ENCODE results near the gene IL1RAPL1.

Gene IL1RAPL1

GRCh38 chrX:29466456-29466855, 879.2 kb downstream of the IL1RAPL1 start:
- DNase-seq: no peak

- no peak for DNase-seq
Observed at GRCh38 chrX:29468911-29469494, 881.8 kb downstream of the IL1RAPL1 start.

DNA sequence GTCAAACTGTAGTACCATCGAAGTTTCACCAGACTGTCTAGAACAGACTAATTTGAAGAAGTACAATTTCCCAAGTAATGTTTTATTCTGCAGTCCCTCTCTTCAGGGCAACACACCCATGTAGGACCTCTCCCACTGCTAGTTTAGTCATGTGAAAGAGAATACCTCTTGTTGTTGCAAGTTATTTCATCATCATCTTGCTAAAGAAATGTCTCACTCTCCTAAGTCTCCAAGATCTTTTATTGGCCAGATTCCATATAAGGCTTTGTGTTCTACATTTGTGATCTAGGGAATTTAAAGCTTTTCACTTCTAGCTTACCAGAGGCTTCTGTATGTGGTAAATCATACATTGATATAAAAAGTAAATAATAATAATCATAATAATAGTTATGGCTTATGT, 882.8 kb downstream of the IL1RAPL1 start:
- DNase-seq: no peak

GRCh38 chrX:29471829-29472228, 884.6 kb downstream of the IL1RAPL1 start:
- DNase-seq: no peak

- no peak for DNase-seq
Observed at GRCh38 chrX:29477878-29478277, 890.6 kb downstream of the IL1RAPL1 start.

GRCh38 chrX:29478336-29479069, 891.3 kb downstream of the IL1RAPL1 start:
- peak; percentile 0 for DNase-seq

DNA sequence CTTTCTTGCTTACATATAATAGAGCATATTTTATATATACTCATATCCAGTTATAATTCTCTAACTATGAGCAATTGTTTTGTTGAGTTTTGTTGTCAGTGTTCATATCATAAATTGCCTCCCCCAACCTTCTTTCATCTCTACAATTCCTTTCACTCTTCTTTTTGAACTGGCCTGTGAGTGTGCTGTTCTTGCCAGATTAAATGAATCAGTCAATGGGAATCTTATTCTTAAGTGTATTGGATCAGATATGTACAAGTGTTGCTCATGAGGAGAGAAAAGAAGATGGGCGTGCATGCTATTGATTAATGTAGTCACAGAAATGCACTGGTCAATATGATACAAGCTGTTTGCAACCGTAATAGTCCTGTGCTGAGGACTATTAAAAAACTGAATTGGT, 900.0 kb downstream of the IL1RAPL1 start:
- DNase-seq: no peak

GRCh38 chrX:29487714-29488113, 900.5 kb downstream of the IL1RAPL1 start:
- no peak for DNase-seq

DNA sequence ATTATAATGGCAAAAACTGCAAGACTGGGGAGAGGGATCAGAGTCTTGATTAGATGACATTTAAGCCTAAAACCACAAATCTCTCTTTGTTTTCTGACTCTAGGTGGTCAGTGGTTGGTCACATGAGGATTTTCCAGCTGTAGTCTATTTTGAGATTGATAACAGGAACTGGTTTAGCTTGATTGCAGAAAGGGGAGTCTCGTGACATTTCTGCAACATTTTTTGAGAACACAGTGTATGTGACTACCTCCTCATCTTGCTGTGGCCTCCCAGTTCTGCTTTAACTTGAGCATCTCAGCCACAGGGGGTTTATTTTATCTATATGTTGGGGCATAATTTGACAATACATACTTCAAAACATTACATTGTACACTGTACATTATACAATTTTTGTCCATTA, 901.7 kb downstream of the IL1RAPL1 start:
- DNase-seq: no peak

DNA sequence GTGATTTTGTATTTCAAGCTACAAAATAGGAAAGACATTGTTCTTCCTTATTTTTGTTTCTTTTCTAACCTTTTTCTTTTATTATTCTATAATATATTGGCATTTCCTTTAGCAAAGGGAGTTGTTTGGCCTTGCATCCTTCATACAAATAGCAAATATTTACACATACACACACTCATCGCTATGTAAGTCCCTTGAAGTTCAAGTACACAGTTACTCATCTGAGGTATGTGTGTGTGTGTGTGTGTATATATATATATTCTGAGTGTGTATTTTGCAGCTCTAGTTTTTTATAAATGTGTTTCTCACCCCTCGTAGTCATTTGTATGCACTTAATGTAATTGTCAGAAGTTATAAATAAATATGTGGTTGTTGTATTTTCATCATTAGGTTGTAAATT, 903.4 kb downstream of the IL1RAPL1 start:
- no peak for DNase-seq

DNA sequence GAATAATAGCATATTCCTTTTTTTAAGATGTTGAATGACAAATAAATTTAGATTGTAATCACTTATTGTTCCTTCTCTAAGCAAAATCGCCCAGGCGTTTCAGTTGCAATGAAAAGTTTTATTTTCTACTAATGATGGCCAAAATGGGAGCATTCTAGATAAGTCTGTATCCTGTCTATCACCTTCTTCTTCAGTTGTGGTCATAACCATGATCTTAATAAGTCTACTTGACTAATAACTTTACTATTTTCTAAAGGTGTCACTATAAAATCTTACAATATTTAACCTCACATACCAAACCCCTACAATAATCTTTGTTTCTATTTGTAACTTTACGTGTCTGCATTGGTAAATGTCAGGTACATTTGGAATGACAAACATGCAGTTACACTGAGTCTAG, 904.4 kb downstream of the IL1RAPL1 start:
- DNase-seq: no peak

DNA sequence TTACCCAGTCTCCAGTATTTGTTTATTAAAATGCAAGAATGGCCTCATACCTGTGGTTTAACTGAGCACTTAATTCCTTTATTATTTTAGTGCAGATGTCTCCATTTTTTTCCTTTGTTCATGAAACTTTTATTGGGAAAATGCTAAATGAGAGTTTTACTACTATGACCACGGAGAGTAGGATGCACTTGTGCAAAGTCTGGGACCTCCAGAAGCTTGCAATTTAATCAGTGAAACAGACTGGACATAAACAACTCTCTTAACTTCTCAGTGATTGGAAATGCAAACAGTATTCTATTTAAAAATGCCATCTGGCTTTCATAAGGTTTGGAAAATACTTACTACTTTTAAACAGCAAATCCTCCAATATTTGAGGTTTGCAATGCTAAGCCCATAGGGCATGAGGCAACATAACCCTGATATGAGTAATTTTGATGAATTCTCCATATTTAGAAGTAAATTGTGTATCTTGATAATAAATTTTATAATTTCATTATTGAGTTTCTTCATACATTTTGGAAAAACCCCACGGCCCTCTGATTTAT, 909.5 kb downstream of the IL1RAPL1 start:
- DNase-seq: no peak

DNA sequence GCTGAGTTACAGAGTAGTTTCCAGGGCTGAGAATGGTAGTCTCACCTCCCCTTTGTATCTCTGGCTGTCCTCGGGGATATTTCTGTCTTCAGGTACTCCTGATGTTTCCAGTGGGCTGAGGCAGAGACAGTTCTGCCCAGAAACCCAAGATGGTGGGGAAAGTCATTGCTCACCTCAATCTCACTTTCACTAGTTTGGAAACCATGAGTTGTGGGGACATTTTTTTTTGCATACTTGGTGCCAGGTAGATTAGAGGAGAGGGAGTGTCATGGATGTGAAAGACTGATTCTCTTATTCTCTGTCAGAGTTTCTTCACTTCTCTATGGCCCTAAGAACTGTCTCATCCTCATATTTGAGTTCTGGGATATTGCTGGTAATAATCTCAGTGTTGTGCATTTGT, 919.5 kb downstream of the IL1RAPL1 start:
- no peak for DNase-seq

GRCh38 chrX:29518100-29518499, 930.9 kb downstream of the IL1RAPL1 start:
- no peak for DNase-seq

DNA sequence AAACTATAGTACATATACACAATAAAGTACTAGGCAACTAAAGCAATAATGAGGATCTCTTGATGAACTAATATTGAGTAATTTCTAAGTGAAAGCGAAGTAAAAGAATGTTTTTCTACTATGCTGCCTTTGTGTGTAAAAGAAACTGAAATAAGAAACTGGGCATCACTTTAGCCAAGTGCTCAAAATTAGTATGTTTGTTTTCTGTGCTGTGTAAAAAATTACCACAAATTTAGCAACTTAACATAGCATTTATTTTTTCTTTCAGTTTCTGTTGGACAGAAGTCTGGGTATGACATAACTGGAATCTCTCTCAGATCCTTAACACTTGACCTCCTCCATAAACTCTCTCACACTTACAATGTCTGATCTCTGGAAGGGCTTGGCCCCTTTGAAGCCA, 941.0 kb downstream of the IL1RAPL1 start:
- no peak for DNase-seq

DNA sequence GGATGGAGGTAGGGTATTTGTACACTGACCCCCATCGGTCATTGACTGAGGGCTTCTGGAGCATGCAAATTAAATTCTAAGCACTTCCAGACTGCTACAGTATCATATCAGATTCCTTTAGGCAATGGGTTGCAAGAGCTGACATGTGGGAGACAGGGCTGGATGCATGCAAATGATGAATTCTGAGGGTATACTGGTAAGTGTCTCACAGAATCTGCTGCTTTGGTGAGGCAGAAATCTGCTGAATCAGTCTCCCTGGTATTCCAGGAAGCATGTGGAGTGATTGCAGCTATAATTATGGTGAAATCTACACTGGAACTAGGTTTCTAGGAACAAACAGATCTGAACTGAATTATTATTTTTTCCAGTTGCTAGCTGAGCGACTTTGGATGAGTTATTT, 943.3 kb downstream of the IL1RAPL1 start:
- no peak for DNase-seq

DNA sequence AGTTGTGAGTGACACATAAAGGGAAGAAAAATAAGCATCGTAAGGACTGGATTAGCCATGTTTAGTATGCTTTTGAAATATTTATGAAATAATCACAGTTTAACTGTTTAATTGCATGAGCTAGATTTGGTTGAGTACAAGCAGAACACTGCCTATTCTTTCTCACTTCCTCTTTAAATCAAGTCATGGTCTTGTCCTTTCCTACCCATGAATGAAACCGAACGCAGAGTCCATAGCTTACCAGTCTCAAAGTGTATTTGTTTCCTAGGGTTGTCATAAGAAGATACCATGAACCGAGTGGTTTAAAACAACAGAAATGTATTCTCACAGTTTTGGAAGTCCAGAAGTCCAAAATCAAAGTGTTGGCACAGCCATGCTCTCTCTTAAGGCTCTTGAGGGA, 944.1 kb downstream of the IL1RAPL1 start:
- no peak for DNase-seq

DNA sequence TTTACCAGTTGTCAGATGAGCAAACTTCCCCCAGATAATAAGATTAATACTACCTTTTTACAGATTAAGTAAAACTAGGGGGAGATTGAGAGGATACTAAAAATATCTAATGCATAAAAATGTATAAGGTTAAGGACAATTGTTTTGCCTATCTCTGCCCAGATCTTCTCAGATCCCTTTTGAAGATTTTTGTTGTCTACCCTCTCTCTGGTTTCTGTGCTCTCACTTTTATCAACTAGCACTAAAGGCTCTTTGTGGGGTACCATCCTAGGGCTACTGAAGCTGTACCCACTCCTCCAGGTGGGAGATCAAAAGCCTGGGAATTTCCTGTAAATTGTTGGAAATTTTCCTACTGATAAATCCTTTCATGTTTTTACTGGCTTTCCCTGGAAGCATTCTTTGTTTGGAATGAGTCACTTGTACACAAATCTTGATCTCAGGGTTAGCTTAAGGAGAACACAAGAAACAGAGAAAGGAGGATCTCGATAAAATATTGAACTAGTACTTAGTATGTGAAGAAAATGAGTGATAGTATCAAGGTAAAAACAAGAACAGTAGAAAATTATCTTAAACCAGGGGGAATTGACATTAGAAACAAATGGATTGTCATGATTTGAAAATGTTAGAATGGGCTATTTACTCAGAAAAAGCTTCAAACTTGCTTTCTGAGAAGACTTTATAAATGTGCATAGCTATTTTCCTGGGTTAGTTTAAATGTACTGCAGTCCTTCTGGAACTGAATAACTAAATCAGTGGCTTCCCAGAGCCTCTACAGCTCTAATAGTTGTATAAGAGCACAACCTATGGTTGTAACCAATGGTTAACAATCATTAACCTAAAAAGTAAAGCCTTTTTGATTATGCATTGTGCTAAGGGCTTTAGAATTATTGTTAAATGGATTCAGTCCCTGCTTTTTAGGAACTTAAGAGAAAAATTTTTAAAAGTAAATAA, 948.2 kb downstream of the IL1RAPL1 start:
- DNase-seq: no peak

DNA sequence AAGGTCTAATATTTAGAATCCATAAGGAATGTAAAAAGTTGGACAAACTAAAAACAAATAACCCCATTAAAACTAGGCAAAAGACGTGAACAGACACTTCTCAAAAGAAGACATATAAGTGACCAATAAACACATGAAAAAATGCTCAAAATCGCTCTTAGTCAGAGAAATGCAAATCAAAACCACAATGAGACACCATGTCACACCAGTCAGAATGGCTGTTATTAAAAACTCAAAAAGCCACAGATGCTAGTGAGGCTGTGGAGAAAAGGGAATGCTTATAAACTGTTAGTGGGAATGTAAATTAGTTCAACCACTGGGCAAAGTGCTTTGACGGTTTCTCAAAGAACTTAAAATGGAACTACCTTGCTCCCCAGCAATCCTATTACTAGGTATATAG, 953.8 kb downstream of the IL1RAPL1 start:
- no peak for DNase-seq

- DNase-seq: no peak
Observed at GRCh38 chrX:29542152-29542551, 954.9 kb downstream of the IL1RAPL1 start.

DNA sequence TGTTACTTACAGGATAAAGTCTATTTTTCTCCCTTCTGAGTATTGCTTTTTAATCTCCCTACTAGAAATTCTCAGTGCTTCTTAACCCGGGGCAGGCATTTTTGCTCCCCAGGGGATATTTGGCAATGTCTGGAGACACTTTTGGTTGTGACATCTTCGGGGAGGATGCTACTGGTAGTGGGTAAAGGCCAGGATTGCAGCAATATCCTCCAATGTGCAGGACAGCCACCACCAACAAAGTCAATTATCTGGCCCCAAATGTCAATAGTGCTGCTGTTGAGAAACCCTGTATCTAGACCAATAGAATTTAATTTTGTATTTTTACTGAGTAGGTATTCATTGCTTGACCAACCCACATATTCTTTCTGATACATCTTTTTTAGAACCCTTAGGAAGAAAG, 958.6 kb downstream of the IL1RAPL1 start:
- no peak for DNase-seq

DNA sequence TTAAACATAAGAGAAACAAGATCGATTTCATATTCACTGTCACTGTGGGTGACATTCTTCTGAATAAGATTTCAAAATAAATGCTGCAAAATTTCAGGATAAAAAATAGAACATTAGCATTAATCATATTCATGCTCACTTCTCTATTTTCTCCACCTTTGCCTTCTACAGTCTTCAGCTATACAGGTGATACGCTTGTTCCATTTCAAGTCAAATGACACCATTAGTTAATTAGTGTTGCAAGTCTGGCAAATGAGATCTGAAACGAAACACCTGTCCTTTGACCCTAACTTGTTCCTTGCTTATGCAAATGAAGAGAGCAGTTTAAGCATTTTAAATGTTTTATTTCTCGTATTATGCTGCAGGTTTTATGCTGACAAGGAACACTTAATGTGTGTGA, 960.6 kb downstream of the IL1RAPL1 start:
- DNase-seq: no peak

DNA sequence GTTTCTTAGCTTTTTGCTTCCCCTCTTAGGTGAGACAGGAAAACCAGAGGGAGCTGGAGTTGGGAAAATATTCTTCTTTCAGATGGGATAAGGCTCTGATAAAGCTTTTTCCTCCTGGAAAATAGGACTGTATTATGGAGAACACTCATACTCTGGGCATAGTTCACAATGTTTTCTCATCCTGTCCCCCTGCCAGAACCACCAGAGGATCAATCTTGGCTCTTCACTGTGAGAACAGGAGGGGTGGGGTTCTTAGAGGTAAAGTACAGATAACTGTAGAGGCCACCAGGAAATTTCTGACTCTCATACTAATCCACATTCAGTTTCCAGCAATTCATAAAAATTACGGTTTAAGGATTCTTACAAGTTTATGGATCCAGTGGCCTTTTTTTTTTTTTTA, 966.3 kb downstream of the IL1RAPL1 start:
- DNase-seq: no peak
